Parathyroid adenoma (tissue), 2 donors: ENCODE results near the gene DBH.

Experiments
- H2AFZ ChIP-seq: fragments of 300-600 bp; sonication (generic); one replicate; pipeline ENCODE4 v1.7.0; 2017; ENCODE audit warnings: antibody characterized with exemption, mild to moderate bottlenecking
- H3K27ac ChIP-seq: fragments of 300-600 bp; sonication (generic); one replicate; pipeline ENCODE4 v1.7.0; 2017
- H3K27me3 ChIP-seq: fragments of 300-600 bp; sonication (generic); one replicate; pipeline ENCODE4 v1.7.0; 2017; ENCODE audit warnings: low read length; ENCODE audit not compliant: control insufficient read depth, insufficient read depth
- H3K36me3 ChIP-seq: fragments of 300-600 bp; sonication (generic); one replicate; pipeline ENCODE4 v1.7.0; 2017; ENCODE audit warnings: low read length; ENCODE audit not compliant: control insufficient read depth, insufficient read depth
- H3K4me1 ChIP-seq: fragments of 300-600 bp; sonication (generic); one replicate; pipeline ENCODE4 v1.7.0; 2017; ENCODE audit warnings: control low read depth
- H3K4me2 ChIP-seq: fragments of 300-600 bp; sonication (generic); one replicate; pipeline ENCODE4 v1.7.0; 2017; ENCODE audit warnings: low read length
- H3K4me3 ChIP-seq: fragments of 300-600 bp; sonication (generic); one replicate; pipeline ENCODE4 v1.7.0; 2017; ENCODE audit warnings: low read depth, low read length
- H3K79me2 ChIP-seq: fragments of 300-600 bp; sonication (generic); one replicate; pipeline ENCODE4 v1.7.0; 2017; ENCODE audit warnings: control low read depth
- H3K9ac ChIP-seq: fragments of 300-600 bp; sonication (generic); one replicate; pipeline ENCODE4 v1.7.0; 2017; ENCODE audit warnings: mild to moderate bottlenecking
- H3K9me3 ChIP-seq: fragments of 300-600 bp; sonication (generic); one replicate; pipeline ENCODE4 v1.7.0; 2017; ENCODE audit warnings: low read length; ENCODE audit not compliant: control insufficient read depth
- CTCF ChIP-seq: fragments of 300-600 bp; sonication (generic); IDR thresholded peaks from one replicate; pipeline ENCODE4 v1.7.0; 2017; ENCODE audit warnings: antibody characterized with exemption, mild to moderate bottlenecking
- donor health status: primary hyperparathyroidism.

The DBH gene

GRCh38 chr9:133641861-133642595 is 5.9 kb downstream of the DBH start:
- no peak for TF ChIP-seq CTCF
- Histone ChIP-seq H3K4me3 (no peak overlapping the region), H3K27me3 (no peaks in the 10 kb centered on the region), H3K4me2 (no peak overlapping the region), H3K36me3 (no peaks in the 10 kb centered on the region), H2AFZ (no peak overlapping the region), H3K9me3 (no peaks in the 10 kb centered on the region), H3K79me2 (no peaks in the 10 kb centered on the region), H3K27ac (no peak overlapping the region), H3K9ac (no peak overlapping the region), H3K4me1 (no peaks in the 10 kb centered on the region)

- H3K27ac ChIP-seq, result no peak overlapping the region
- H3K4me3 ChIP-seq, result no peak overlapping the region
- no peaks in the 10 kb centered on the region for H3K4me1 ChIP-seq
- H3K79me2 ChIP-seq, result no peaks in the 10 kb centered on the region
- H3K27me3 ChIP-seq, result no peaks in the 10 kb centered on the region
- no peaks in the 10 kb centered on the region for H3K9me3 ChIP-seq
- no peak overlapping the region for H3K9ac ChIP-seq
- no peaks in the 10 kb centered on the region for H3K36me3 ChIP-seq
- no peak overlapping the region for H2AFZ ChIP-seq
- no peak for TF ChIP-seq CTCF
- H3K4me2 ChIP-seq, result no peak overlapping the region
Observed at GRCh38 chr9:133642708-133643361, 6.7 kb downstream of the DBH start.

GRCh38 chr9:133643362-133643755 is 7.2 kb downstream of the DBH start:
- H3K79me2 ChIP-seq, result no peaks in the 10 kb centered on the region
- no peak overlapping the region for H3K9ac ChIP-seq
- H3K36me3 ChIP-seq, result no peaks in the 10 kb centered on the region
- H3K4me1 ChIP-seq, result no peaks in the 10 kb centered on the region
- H3K4me2 ChIP-seq, result no peak overlapping the region
- no peak overlapping the region for H2AFZ ChIP-seq
- no peak overlapping the region for H3K4me3 ChIP-seq
- H3K27ac ChIP-seq, result no peak overlapping the region
- H3K9me3 ChIP-seq, result no peaks in the 10 kb centered on the region
- H3K27me3 ChIP-seq, result peaks cover 3% of the 10 kb centered on the region
- no peak for TF ChIP-seq CTCF

- Histone ChIP-seq H3K79me2 (no peaks in the 10 kb centered on the region), H3K4me2 (no peak overlapping the region), H3K9me3 (no peaks in the 10 kb centered on the region), H3K4me1 (no peaks in the 10 kb centered on the region), H3K27ac (no peak overlapping the region), H3K27me3 (peaks cover 3% of the 10 kb centered on the region), H3K9ac (no peak overlapping the region), H2AFZ (no peak overlapping the region), H3K36me3 (no peaks in the 10 kb centered on the region), H3K4me3 (no peak overlapping the region)
- no peak for TF ChIP-seq CTCF
Observed at GRCh38 chr9:133643978-133644760, 8.0 kb downstream of the DBH start.
